ENCODE results near the gene SNTN. TPM values are rescaled to one million over a fixed set of nuclear protein-coding genes. Genes with fewer than 3 reads are reported as not detected.

The SNTN gene
- total RNA-seq, 1 donor from 2014 or later: not detected

GRCh38 chr3:63674586-63674985, 22.1 kb downstream of the SNTN start:
- Histone ChIP-seq H3K4me2 (no peak overlapping the region), H3K27ac (no peak overlapping the region), H3F3A (ENCODE audit: low read depth) (no peaks in the 10 kb centered on the region), H3K27me3 (no peaks in the 10 kb centered on the region), H3K9ac (no peak overlapping the region), H2AFZ (replicated peaks) (no peak overlapping the region), H3K4me1 (no peaks in the 10 kb centered on the region), H3K79me2 (ENCODE audit: low read depth) (no peaks in the 10 kb centered on the region), H3K4me3 (no peak overlapping the region), H4K20me1 (ENCODE audit: low read depth) (no peaks in the 10 kb centered on the region), H3K9me3 (ENCODE audit: low read depth) (no peaks in the 10 kb centered on the region), H3K36me3 (no peaks in the 10 kb centered on the region)
- TF ChIP-seq EZH2 (IDR thresholded peaks at IDR 0.05): no peak
- TF ChIP-seq EZH2phosphoT487 (IDR thresholded peaks at IDR 0.05): no peak
- TF ChIP-seq CTCF (IDR thresholded peaks at IDR 0.05): no peak
- no peaks in the 10 kb centered on the region for H3K36me3 Mint-ChIP-seq
- no peaks in the 10 kb centered on the region for H3K27me3 Mint-ChIP-seq (ENCODE audit: insufficient read depth, low read depth)
- no peak for DNase-seq (ENCODE audit: low spot score)
- H3K4me3 Mint-ChIP-seq: no peak overlapping the region
- no peaks in the 10 kb centered on the region for H3K9me3 Mint-ChIP-seq
- H3K4me1 Mint-ChIP-seq: no peaks in the 10 kb centered on the region
- no peak overlapping the region for H3K27ac Mint-ChIP-seq

GRCh38 chr3:63679186-63679585, 26.7 kb downstream of the SNTN start:
- H3K27me3 Mint-ChIP-seq (ENCODE audit: insufficient read depth, low read depth): no peaks in the 10 kb centered on the region

GRCh38 chr3:63684081-63684480, 31.6 kb downstream of the SNTN start:
- Histone ChIP-seq H3K79me2 (ENCODE audit: low read depth) (no peaks in the 10 kb centered on the region), H3K27me3 (no peaks in the 10 kb centered on the region), H3K4me2 (no peak overlapping the region), H3K36me3 (no peaks in the 10 kb centered on the region), H3F3A (ENCODE audit: low read depth) (peaks cover 24% of the 10 kb centered on the region), H2AFZ (replicated peaks) (no peak overlapping the region), H3K4me1 (peaks cover 21% of the 10 kb centered on the region), H3K9ac (no peak overlapping the region), H3K9me3 (ENCODE audit: low read depth) (no peaks in the 10 kb centered on the region), H3K27ac (no peak overlapping the region), H4K20me1 (ENCODE audit: low read depth) (no peaks in the 10 kb centered on the region), H3K4me3 (no peak overlapping the region)
- H3K4me1 Mint-ChIP-seq: peaks cover 21% of the 10 kb centered on the region
- DNase-seq (ENCODE audit: low spot score): no peak
- no peaks in the 10 kb centered on the region for H3K27me3 Mint-ChIP-seq (ENCODE audit: insufficient read depth, low read depth)
- peaks cover 18% of the 10 kb centered on the region for H3K9me3 Mint-ChIP-seq
- no peaks in the 10 kb centered on the region for H3K36me3 Mint-ChIP-seq
- no peak overlapping the region for H3K27ac Mint-ChIP-seq
- no peak for TF ChIP-seq CTCF (IDR thresholded peaks at IDR 0.05)
- no peak overlapping the region for H3K4me3 Mint-ChIP-seq

More at GRCh38 chr3:63679186-63679585, 26.7 kb downstream of the SNTN start:
- H3K27me3 ChIP-seq: no peaks in the 10 kb centered on the region
- H3K79me2 ChIP-seq (ENCODE audit: low read depth): no peaks in the 10 kb centered on the region
- Mint-ChIP-seq H3K27ac (no peak overlapping the region), H3K36me3 (no peaks in the 10 kb centered on the region), H3K4me1 (peaks cover 2% of the 10 kb centered on the region), H3K9me3 (no peaks in the 10 kb centered on the region), H3K4me3 (no peak overlapping the region)
- no peak overlapping the region for H3K9ac ChIP-seq
- H3K4me2 ChIP-seq: no peak overlapping the region
- H3K4me3 ChIP-seq: no peak overlapping the region
- no peaks in the 10 kb centered on the region for H3K9me3 ChIP-seq (ENCODE audit: low read depth)
- H3K36me3 ChIP-seq: no peaks in the 10 kb centered on the region
- no peak overlapping the region for H2AFZ ChIP-seq (replicated peaks)
- no peak overlapping the region for H3K27ac ChIP-seq
- no peak for TF ChIP-seq CTCF (IDR thresholded peaks at IDR 0.05)
- TF ChIP-seq EZH2 (IDR thresholded peaks at IDR 0.05): no peak
- no peak for TF ChIP-seq EZH2phosphoT487 (IDR thresholded peaks at IDR 0.05)
- no peak for DNase-seq (ENCODE audit: low spot score)
- no peaks in the 10 kb centered on the region for H3K4me1 ChIP-seq
- no peaks in the 10 kb centered on the region for H4K20me1 ChIP-seq (ENCODE audit: low read depth)
- H3F3A ChIP-seq (ENCODE audit: low read depth): no peaks in the 10 kb centered on the region

Data from neural progenitor cell (in vitro differentiated cells).